LNCaP clone FGC (cell line): ENCODE results near the gene SLC29A3.

ENCODE experiments used
- DNase-seq: peaks from one replicate; pipeline ENCODE4 v3.0.0-alpha.2; 2011; ENCODE audit warnings: low read depth
- H3K4me3 ChIP-seq: 2 replicates; pipeline ENCODE4 v1.5.1; 2011; ENCODE audit warnings: mild to moderate bottlenecking, low read depth, low read length, control low read depth
- TF ChIP-seq, protein P1 (sequence below): IDR thresholded peaks from 2 replicates; pipeline ENCODE4 v1.5.1; 2012; ENCODE audit warnings: mild to moderate bottlenecking; ENCODE audit not compliant: control insufficient read depth, insufficient read depth; ENCODE audit errors: extremely low read depth

Gene SLC29A3

DNA sequence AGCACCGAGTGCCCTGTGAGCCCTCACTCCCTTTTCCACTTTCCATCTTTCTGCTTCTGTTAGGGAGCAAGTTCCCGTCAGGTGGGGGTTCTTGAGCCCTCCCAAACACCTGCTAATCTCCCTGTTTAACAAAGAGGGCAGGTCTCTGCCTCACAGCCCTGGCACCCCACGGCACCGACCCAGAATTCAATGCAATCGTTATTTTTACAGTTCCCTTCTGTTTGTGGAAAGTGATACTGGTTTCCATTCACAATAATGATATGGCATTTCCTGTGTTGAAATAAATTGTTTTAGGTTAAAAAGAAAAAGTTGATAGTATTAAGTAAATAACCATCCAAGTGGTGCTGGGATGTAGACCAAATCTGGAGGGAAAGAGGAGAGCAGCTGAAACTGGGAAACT lies 38.8 kb upstream of the SLC29A3 start:
- H3K4me3 ChIP-seq = no peak overlapping the region
- no peak for DNase-seq
- TF ChIP-seq, protein P1, sequence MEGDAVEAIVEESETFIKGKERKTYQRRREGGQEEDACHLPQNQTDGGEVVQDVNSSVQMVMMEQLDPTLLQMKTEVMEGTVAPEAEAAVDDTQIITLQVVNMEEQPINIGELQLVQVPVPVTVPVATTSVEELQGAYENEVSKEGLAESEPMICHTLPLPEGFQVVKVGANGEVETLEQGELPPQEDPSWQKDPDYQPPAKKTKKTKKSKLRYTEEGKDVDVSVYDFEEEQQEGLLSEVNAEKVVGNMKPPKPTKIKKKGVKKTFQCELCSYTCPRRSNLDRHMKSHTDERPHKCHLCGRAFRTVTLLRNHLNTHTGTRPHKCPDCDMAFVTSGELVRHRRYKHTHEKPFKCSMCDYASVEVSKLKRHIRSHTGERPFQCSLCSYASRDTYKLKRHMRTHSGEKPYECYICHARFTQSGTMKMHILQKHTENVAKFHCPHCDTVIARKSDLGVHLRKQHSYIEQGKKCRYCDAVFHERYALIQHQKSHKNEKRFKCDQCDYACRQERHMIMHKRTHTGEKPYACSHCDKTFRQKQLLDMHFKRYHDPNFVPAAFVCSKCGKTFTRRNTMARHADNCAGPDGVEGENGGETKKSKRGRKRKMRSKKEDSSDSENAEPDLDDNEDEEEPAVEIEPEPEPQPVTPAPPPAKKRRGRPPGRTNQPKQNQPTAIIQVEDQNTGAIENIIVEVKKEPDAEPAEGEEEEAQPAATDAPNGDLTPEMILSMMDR = no peak

DNA sequence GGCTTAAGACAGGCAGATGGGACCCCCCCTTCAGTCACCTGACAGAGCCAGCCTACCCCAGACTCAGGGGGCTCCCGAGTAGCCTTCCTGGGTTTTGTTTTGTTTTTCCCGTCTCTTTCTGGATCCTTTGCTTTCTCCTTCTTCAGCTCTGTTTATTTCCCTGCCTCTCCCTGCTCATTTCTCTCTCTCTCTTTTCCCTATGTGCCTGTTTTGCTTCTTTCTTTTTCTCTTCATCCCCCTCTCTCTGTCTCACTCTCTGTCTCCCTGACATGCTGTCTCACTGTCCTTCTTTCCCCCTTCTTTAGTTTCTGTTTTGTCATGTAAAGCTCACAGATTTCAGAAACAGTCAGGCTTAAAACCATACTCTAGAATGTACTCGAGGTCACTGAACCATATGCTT lies 38.2 kb upstream of the SLC29A3 start:
- no peak overlapping the region for H3K4me3 ChIP-seq
- DNase-seq = no peak
- TF ChIP-seq, protein P1 = no peak

DNA sequence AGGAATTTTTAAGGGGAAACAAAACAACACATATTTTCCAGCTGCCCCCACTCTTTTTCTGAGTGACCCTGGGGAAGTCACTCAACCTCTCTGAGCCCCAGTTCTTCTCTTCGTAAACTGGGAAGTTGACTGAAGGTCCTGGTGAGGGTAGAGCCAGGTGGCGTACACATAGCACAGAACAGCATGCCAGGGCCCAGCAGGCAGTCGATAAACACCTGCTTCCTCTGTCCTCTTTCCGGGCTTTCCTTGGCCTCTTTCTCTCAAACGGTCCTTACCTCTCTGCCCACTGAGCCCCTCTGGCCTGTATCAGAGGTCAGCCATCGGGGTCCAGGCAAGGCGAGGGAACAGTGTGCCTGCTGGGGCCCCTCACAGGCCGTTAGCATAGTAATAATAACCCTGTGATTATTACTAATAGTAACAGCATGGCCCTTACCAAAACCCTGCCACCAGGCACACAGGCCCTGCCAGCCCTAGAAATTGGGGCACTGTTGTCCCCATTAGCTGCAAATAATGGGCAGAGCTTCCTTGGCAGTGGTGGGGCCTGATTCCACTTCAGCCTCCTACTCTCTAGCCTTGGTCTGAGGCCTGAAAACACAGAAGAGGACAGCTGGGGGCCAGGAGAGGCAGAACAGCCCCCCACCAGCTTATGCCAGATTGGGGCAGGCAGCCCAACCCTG lies 37.3 kb upstream of the SLC29A3 start:
- DNase-seq = no peak
- no peak overlapping the region for H3K4me3 ChIP-seq
- TF ChIP-seq, protein P1 = no peak

GRCh38 chr10:71282323-71282680 lies 36.8 kb upstream of the SLC29A3 start:
- TF ChIP-seq, protein P1 = no peak
- no peak overlapping the region for H3K4me3 ChIP-seq
- no peak for DNase-seq

DNA sequence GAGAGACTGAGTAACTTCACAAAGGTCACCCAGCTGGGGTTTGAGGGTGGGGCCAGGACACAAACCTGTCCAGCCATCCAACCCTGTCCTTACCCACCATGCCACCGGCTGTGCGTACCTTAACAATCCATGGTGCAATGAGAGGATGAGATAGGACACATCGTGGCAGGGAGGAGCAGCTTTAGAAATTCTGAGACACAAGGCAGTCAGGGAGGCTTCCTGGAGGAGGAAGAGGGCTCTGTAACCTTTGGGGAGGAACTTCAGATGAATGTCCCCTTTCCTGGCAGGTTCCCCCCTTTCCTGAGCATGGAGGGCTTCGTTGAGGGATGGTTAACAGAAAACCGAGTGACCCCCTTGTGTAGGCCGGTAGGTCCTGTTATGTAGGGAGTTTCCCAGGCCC lies 35.6 kb upstream of the SLC29A3 start:
- TF ChIP-seq, protein P1 = no peak
- no peak for DNase-seq

GRCh38 chr10:71283876-71284275 lies 35.2 kb upstream of the SLC29A3 start:
- DNase-seq = no peak

More for the DNA sequence above, 35.6 kb upstream of the SLC29A3 start:
- H3K4me3 ChIP-seq = no peak overlapping the region

More at GRCh38 chr10:71283876-71284275, 35.2 kb upstream of the SLC29A3 start:
- TF ChIP-seq, protein P1 = no peak
- no peak overlapping the region for H3K4me3 ChIP-seq
